Measurements from ENCODE around the gene ATRNL1. TPM values are rescaled to one million over a fixed set of nuclear protein-coding genes. Genes with fewer than 3 reads are reported as not detected.

ATRNL1 gene
- total RNA-seq, 1 experiment from 2014 or later = 8.8 TPM

DNA sequence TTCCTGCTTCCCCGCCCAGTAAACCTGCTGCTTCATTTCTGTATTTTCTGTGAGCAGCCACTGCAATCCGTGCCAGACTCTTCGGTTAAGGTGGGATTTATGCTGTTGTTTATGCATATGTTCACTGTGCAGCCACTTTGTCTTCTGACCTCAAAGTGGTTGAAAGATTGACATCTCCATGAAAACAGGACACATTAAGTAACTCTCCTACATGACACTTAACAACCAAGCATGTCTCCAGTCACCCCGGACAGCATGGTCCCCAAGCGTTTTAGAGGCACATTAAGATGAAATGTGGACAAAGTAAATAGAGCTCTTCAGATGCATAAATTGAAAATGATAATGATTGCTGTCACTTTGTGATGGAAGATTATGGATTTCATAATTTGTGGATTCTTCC is 758.5 kb downstream of the ATRNL1 start:
- intact Hi-C loops (cut with micrococcal nuclease; ENCODE audit: unreplicated experiment) = no loop called here
- no peaks in the 10 kb centered on the region for H3K9me3 Mint-ChIP-seq (ENCODE audit: low read depth, unreplicated experiment)
- peaks cover 29% of the 10 kb centered on the region for H3K4me1 Mint-ChIP-seq (ENCODE audit: low read depth, unreplicated experiment)
- no TSS peak for BruUV-seq (replicated peaks)
- no peaks in the 10 kb centered on the region for H3K36me3 Mint-ChIP-seq (ENCODE audit: insufficient read depth, unreplicated experiment)
- CTCF ChIA-PET = no interaction called here
- H3K27ac Mint-ChIP-seq (ENCODE audit: unreplicated experiment) = no peak overlapping the region
- no peak overlapping the region for H3K4me3 Mint-ChIP-seq (ENCODE audit: low read depth, unreplicated experiment)
- H3K27me3 Mint-ChIP-seq (ENCODE audit: unreplicated experiment) = no peaks in the 10 kb centered on the region
- TF ChIP-seq CTCF (IDR thresholded peaks at IDR 0.05; ENCODE audit: unreplicated experiment) = no peak
- DNase-seq = no peak

GRCh38 chr10:115854740-115855435 is 761.7 kb downstream of the ATRNL1 start:
- BruUV-seq (replicated peaks) = no TSS peak
- Mint-ChIP-seq H3K4me1 (ENCODE audit: low read depth, unreplicated experiment) (peaks cover 16% of the 10 kb centered on the region), H3K9me3 (ENCODE audit: low read depth, unreplicated experiment) (no peaks in the 10 kb centered on the region), H3K4me3 (ENCODE audit: low read depth, unreplicated experiment) (no peak overlapping the region), H3K36me3 (ENCODE audit: insufficient read depth, unreplicated experiment) (no peaks in the 10 kb centered on the region), H3K27ac (ENCODE audit: unreplicated experiment) (peak overlapping the region; percentile 10), H3K27me3 (ENCODE audit: unreplicated experiment) (no peaks in the 10 kb centered on the region)
- TF ChIP-seq CTCF (IDR thresholded peaks at IDR 0.05; ENCODE audit: unreplicated experiment) = no peak
- intact Hi-C loops (cut with micrococcal nuclease; ENCODE audit: unreplicated experiment) = no loop called here
- CTCF ChIA-PET = no interaction called here
- no peak for DNase-seq

DNA sequence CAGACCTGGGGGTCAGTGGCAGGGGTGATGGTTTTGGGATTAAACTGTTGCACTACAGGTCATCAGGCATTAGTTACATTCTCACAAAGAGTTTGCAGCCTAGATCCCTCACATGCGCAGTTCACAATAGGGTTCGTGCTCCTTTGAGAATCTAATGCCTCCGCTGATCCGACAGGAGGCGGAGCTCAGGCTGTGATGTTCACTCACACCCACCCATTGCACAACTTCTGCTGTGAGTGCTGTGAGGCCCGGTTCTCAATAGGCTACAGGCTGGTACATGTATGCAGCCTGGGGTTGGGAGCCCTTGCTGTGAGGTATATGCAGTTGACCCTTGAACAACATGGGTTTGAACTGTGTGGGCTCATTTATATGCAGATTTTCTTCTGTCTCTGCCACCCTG is 763.4 kb downstream of the ATRNL1 start:
- peaks cover 16% of the 10 kb centered on the region for H3K4me1 Mint-ChIP-seq (ENCODE audit: low read depth, unreplicated experiment)
- H3K27ac Mint-ChIP-seq (ENCODE audit: unreplicated experiment) = no peak overlapping the region
- CTCF ChIA-PET = no interaction called here
- H3K9me3 Mint-ChIP-seq (ENCODE audit: low read depth, unreplicated experiment) = no peaks in the 10 kb centered on the region
- DNase-seq = no peak
- no TSS peak for BruUV-seq (replicated peaks)
- TF ChIP-seq CTCF (IDR thresholded peaks at IDR 0.05; ENCODE audit: unreplicated experiment) = no peak
- H3K36me3 Mint-ChIP-seq (ENCODE audit: insufficient read depth, unreplicated experiment) = no peaks in the 10 kb centered on the region
- no peaks in the 10 kb centered on the region for H3K27me3 Mint-ChIP-seq (ENCODE audit: unreplicated experiment)
- intact Hi-C loops (cut with micrococcal nuclease; ENCODE audit: unreplicated experiment) = no loop called here
- no peak overlapping the region for H3K4me3 Mint-ChIP-seq (ENCODE audit: low read depth, unreplicated experiment)

DNA sequence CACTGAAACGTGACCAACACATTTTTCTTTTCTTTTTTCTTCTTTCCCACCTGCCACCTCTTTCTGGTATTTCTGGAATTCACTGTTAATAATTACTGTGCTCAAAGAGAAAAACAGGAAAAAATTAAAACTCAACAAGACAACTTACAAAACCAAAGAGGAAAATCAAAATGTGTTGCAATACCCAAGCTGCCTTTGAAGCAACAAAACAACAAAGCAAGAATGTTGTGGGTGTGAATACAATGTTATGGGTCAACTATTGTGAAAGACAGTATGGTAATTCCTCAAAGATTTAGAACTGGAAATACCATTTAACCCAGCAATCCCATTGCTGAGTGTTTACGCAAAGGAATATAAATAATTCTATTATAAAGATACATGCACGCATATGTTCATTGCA is 764.7 kb downstream of the ATRNL1 start:
- no TSS peak for BruUV-seq (replicated peaks)
- intact Hi-C loops (cut with micrococcal nuclease; ENCODE audit: unreplicated experiment) = no loop called here
- no peak overlapping the region for H3K4me3 Mint-ChIP-seq (ENCODE audit: low read depth, unreplicated experiment)
- DNase-seq = no peak
- CTCF ChIA-PET = no interaction called here
- no peaks in the 10 kb centered on the region for H3K9me3 Mint-ChIP-seq (ENCODE audit: low read depth, unreplicated experiment)
- H3K27me3 Mint-ChIP-seq (ENCODE audit: unreplicated experiment) = no peaks in the 10 kb centered on the region
- H3K4me1 Mint-ChIP-seq (ENCODE audit: low read depth, unreplicated experiment) = peaks cover 16% of the 10 kb centered on the region
- no peaks in the 10 kb centered on the region for H3K36me3 Mint-ChIP-seq (ENCODE audit: insufficient read depth, unreplicated experiment)
- TF ChIP-seq CTCF (IDR thresholded peaks at IDR 0.05; ENCODE audit: unreplicated experiment) = no peak
- H3K27ac Mint-ChIP-seq (ENCODE audit: unreplicated experiment) = no peak overlapping the region

Measured in Calu3 (cell line).